ENCODE data around the gene SMARCA2. TPM values are rescaled to one million over a fixed set of nuclear protein-coding genes. Genes with fewer than 3 reads are reported as not detected.

SMARCA2 gene
- total and polyA plus RNA-seq, 8 donors: 20.5 to 242 (median 78.5) TPM

DNA sequence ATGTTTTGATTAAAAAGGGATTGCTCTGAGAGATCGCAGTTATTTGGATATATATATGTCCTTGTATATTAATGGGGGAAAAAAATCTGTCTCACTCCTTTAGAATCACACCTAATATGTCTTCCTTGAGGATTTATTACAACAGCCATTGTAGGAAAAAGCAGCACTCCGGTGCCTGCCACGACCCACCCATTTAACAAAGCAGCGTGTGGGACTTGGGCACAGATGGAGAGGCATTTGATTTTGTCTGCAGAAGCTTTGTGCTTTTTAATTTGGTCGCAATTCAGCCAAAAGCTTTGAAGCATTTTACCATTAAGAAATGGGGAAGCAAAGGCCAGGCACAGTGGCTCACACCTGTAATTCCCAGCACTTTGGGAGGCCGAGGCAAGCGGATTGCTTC lies 159.2 kb downstream of the SMARCA2 start:
- no peak overlapping the region for H3K27ac ChIP-seq
- no peaks in the 10 kb centered on the region for H3K9me3 ChIP-seq
- peaks cover 0 to 9% (median 3%) of the 10 kb centered on the region in 4 donors for H3K4me1 ChIP-seq
- H3K27me3 ChIP-seq: no peaks in the 10 kb centered on the region
- intact Hi-C loops (cut with DNase I; ENCODE audit: low total_unique reads): no loop called here
- H3K36me3 ChIP-seq: peaks cover 0 to 43% (median 35%) of the 10 kb centered on the region in 4 donors
- no peak overlapping the region for H3K4me3 ChIP-seq
- 89 to 98% (median 91%) methylated on average over 7 of the region's 7 CpGs for WGBS, 5 donors
- no peak for DNase-seq
- TF ChIP-seq, protein P1, sequence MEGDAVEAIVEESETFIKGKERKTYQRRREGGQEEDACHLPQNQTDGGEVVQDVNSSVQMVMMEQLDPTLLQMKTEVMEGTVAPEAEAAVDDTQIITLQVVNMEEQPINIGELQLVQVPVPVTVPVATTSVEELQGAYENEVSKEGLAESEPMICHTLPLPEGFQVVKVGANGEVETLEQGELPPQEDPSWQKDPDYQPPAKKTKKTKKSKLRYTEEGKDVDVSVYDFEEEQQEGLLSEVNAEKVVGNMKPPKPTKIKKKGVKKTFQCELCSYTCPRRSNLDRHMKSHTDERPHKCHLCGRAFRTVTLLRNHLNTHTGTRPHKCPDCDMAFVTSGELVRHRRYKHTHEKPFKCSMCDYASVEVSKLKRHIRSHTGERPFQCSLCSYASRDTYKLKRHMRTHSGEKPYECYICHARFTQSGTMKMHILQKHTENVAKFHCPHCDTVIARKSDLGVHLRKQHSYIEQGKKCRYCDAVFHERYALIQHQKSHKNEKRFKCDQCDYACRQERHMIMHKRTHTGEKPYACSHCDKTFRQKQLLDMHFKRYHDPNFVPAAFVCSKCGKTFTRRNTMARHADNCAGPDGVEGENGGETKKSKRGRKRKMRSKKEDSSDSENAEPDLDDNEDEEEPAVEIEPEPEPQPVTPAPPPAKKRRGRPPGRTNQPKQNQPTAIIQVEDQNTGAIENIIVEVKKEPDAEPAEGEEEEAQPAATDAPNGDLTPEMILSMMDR (IDR thresholded peaks at IDR 0.05): no peak
- TF ChIP-seq POLR2AphosphoS5 (IDR thresholded peaks at IDR 0.05) (no peak), EP300 (IDR thresholded peaks at IDR 0.05) (no peak), POLR2A (IDR thresholded peaks at IDR 0.05) (no peak)

DNA sequence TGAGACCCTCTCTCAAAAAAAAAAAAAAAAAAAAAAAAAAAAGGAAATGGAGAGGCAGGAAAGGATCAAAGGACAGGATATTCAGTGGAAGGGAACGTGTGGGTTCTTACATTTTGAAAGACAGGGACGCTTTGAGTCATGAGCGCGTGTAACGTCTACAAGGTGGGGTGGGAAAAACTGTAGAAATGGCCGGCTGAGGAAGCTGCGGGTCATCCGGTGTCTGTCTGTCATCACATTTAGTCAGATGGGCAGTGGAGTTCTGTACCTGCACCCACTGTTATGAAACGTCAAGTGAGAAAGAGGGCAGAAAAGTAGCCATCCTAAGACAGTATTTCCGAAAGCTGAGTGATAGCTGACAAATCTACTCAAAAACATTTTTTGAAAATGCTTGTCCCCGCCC lies 159.8 kb downstream of the SMARCA2 start:
- H3K9me3 ChIP-seq: no peaks in the 10 kb centered on the region
- H3K27me3 ChIP-seq: no peaks in the 10 kb centered on the region
- H3K27ac ChIP-seq: no peak overlapping the region
- TF ChIP-seq POLR2AphosphoS5 (IDR thresholded peaks at IDR 0.05) (no peak), POLR2A (IDR thresholded peaks at IDR 0.05) (no peak), EP300 (IDR thresholded peaks at IDR 0.05) (no peak)
- TF ChIP-seq, protein P1 (IDR thresholded peaks at IDR 0.05): no peak
- peaks cover 0 to 37% (median 29%) of the 10 kb centered on the region in 4 donors for H3K36me3 ChIP-seq
- no peak overlapping the region for H3K4me3 ChIP-seq
- peaks cover 0 to 10% (median 3%) of the 10 kb centered on the region in 4 donors for H3K4me1 ChIP-seq
- intact Hi-C loops (cut with DNase I; ENCODE audit: low total_unique reads): no loop called here
- WGBS, 5 donors: 79 to 94% (median 84%) methylated on average over 11 of the region's 11 CpGs
- DNase-seq: no peak

DNA sequence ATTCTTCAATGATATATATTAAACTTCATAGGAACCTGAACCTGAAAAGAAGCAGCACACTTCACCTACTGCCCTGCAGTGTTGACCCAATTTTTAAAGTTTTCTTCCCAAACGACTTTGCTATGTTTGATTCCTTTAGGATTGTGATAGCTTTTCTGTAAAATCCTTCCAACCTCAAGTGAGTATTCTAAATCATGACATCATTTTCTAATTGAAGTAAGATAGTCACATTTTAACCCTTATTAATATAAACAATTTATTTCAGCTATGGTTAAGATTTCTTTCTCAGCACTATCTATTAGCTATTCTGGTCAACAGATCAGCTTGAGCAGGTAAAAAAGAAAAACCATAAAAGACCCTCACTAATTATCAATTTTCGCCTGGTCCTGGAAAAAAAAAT lies 162.0 kb downstream of the SMARCA2 start:
- no peak overlapping the region for H3K4me3 ChIP-seq

DNA sequence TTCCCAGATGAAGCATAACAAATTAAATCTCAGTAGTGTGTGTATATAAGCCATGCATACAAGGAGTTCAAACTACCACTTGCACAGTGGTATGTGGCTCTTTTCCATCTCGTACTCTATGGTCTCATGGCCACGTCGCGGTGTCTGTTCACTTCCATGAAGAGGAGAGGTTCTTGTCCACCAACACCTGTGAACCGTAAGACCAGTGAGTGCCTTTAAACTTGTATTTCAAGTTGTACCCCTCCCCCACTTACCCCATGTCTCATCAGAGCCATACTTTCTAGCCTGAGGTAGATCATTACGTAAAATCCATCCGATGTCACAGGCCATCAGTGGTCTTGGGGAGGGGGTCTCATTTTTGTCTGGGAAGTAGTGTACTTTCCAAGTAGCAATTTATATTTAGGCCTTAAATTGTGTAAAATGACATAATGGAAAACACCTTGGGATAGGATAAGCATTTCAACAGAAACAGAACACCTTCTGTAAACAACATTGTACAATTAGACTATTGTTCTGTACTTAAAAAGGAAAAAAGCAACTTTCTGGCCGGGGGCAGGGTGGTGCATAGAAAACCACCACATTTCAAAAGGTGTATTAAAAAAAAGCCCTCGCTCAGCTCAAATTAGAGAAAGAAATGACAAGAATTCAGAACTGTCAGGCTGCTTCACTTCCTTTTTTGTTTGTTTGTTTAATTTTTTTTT lies 163.0 kb downstream of the SMARCA2 start:
- peak in 1 of 2 donors; percentile 37 for DNase-seq
- 85 to 89% (median 86%) methylated on average over 9 of the region's 9 CpGs for WGBS, 5 donors
- Histone ChIP-seq H3K9me3 (no peaks in the 10 kb centered on the region), H3K4me3 (no peak overlapping the region), H3K27me3 (no peaks in the 10 kb centered on the region), H3K27ac (no peak overlapping the region), H3K4me1 (peaks cover 0 to 18% (median 3%) of the 10 kb centered on the region in 4 donors), H3K36me3 (peaks cover 0 to 24% (median 15%) of the 10 kb centered on the region in 4 donors)
- TF ChIP-seq EP300 (IDR thresholded peaks at IDR 0.05) (no peak), POLR2AphosphoS5 (IDR thresholded peaks at IDR 0.05) (no peak), POLR2A (IDR thresholded peaks at IDR 0.05) (no peak)
- TF ChIP-seq, protein P1 (IDR thresholded peaks at IDR 0.05): no peak
- intact Hi-C loops (cut with DNase I; ENCODE audit: low total_unique reads): no loop called here

More for the DNA sequence above, 162.0 kb downstream of the SMARCA2 start:
- no peaks in the 10 kb centered on the region for H3K27me3 ChIP-seq
- no peak for TF ChIP-seq POLR2A (IDR thresholded peaks at IDR 0.05)
- TF ChIP-seq POLR2AphosphoS5 (IDR thresholded peaks at IDR 0.05): no peak
- TF ChIP-seq, protein P1 (IDR thresholded peaks at IDR 0.05): no peak
- no peak for TF ChIP-seq EP300 (IDR thresholded peaks at IDR 0.05)
- no peaks in the 10 kb centered on the region for H3K9me3 ChIP-seq
- WGBS, 5 donors: 70 to 77% (median 72%) methylated on average over 2 of the region's 2 CpGs
- H3K27ac ChIP-seq: no peak overlapping the region
- intact Hi-C loops (cut with DNase I; ENCODE audit: low total_unique reads): no loop called here
- peaks cover 0 to 18% (median 3%) of the 10 kb centered on the region in 4 donors for H3K4me1 ChIP-seq
- no peak for DNase-seq
- peaks cover 0 to 24% (median 13%) of the 10 kb centered on the region in 4 donors for H3K36me3 ChIP-seq
